GM19395 (cell line): ENCODE measurements around the gene TRMT10B.

Source experiments
- ATAC-seq: cut with Tn5 transposase; IDR thresholded peaks from one replicate; pipeline ENCODE4 v1.9.1; 2021; ENCODE audit warnings: mild to moderate bottlenecking, moderate library complexity; ENCODE audit not compliant: unreplicated experiment

The TRMT10B gene

GRCh38 chr9:37753489-37754190, at the start of gene TRMT10B:
TSS of gene TRMT10B (plus strand) at chr9:37753805. CDS start at chr9:37761932, 8,127 bp downstream.
- peak; percentile 91 for ATAC-seq

GRCh38 chr9:37705787-37706186, 47.8 kb upstream of the TRMT10B start:
- ATAC-seq, result no peak

- no peak for ATAC-seq
Observed at GRCh38 chr9:37706290-37706689, 47.3 kb upstream of the TRMT10B start.

- no peak for ATAC-seq
Observed at GRCh38 chr9:37707748-37708147, 45.9 kb upstream of the TRMT10B start.

- ATAC-seq, result no peak
Observed at GRCh38 chr9:37710046-37710445, 43.6 kb upstream of the TRMT10B start.

- ATAC-seq, result no peak
Observed at GRCh38 chr9:37715260-37715659, 38.3 kb upstream of the TRMT10B start.

- no peak for ATAC-seq
Observed at GRCh38 chr9:37715991-37716505, 37.6 kb upstream of the TRMT10B start.

GRCh38 chr9:37719526-37719925, 34.1 kb upstream of the TRMT10B start:
- no peak for ATAC-seq

GRCh38 chr9:37727013-37727412, 26.6 kb upstream of the TRMT10B start:
- ATAC-seq, result no peak

- ATAC-seq, result no peak
Observed at GRCh38 chr9:37729499-37729898, 24.1 kb upstream of the TRMT10B start.

- no peak for ATAC-seq
Observed at GRCh38 chr9:37730256-37730655, 23.3 kb upstream of the TRMT10B start.

- ATAC-seq, result no peak
Observed at GRCh38 chr9:37730839-37731238, 22.8 kb upstream of the TRMT10B start.

- no peak for ATAC-seq
Observed at GRCh38 chr9:37732086-37732741, 21.4 kb upstream of the TRMT10B start.

- ATAC-seq, result no peak
Observed at GRCh38 chr9:37732952-37733351, 20.7 kb upstream of the TRMT10B start.

- ATAC-seq, result no peak
Observed at GRCh38 chr9:37739222-37739621, 14.4 kb upstream of the TRMT10B start.

- no peak for ATAC-seq
Observed at GRCh38 chr9:37740128-37740527, 13.5 kb upstream of the TRMT10B start.

- ATAC-seq, result no peak
Observed at GRCh38 chr9:37740631-37741328, 12.8 kb upstream of the TRMT10B start.

GRCh38 chr9:37745970-37746369, 7.6 kb upstream of the TRMT10B start:
- no peak for ATAC-seq

- ATAC-seq, result no peak
Observed at GRCh38 chr9:37746448-37747270, 6.9 kb upstream of the TRMT10B start.

GRCh38 chr9:37747271-37747753, 6.3 kb upstream of the TRMT10B start:
- peak; percentile 74 for ATAC-seq

- ATAC-seq, result no peak
Observed at GRCh38 chr9:37749129-37749528, 4.5 kb upstream of the TRMT10B start.
